ENCODE data around the gene SH3BP5.

GRCh38 chr3:15309662-15310335 lies 22.6 kb downstream of the SH3BP5 start:
- TF ChIP-seq CTCF (IDR thresholded peaks at IDR 0.05) (no peak), POLR2A (IDR thresholded peaks at IDR 0.05) (no peak)

Data from Peyer's patch (tissue), 4 donors.